ENCODE results near the gene POLR2J3. TPM values are rescaled to one million over a fixed set of nuclear protein-coding genes. Genes with fewer than 3 reads are reported as not detected.
"Not testable (repeated sequence)": the region's sequence is repeated elsewhere in the genome, so short reads cannot be mapped to it uniquely, and the experiment has no call there.

POLR2J3 gene
- total and polyA plus RNA-seq, 2 donors (not counting 3 experiments of a cell fraction or from before 2014, with no cell fraction given), result 40.7 to 63.1 TPM

GRCh38 chr7:102532127-102532526 is 40.3 kb downstream of the POLR2J3 start:
- BruUV-seq (replicated peaks); dilution Hi-C loops (cut with MboI; ENCODE audit: extremely low pct_ligation_motif_present, low sequenced_read_pairs); H3K9me3 ChIP-seq (replicated peaks; ENCODE audit: control insufficient read depth, insufficient read depth, low read length): not testable (repeated sequence)

GRCh38 chr7:102531583-102531982 is 40.8 kb downstream of the POLR2J3 start:
- H3K9ac ChIP-seq (replicated peaks; ENCODE audit: extremely low read depth, insufficient read depth, low read length); DNase-seq (ENCODE audit: low read depth, low spot score); H3K4me2 ChIP-seq (ENCODE audit: insufficient read depth, low read length); H3K9me1 ChIP-seq (replicated peaks; ENCODE audit: control insufficient read depth, extremely low read depth, insufficient read depth, low read length); intact Hi-C loops (cut with micrococcal nuclease); H2AFZ ChIP-seq (ENCODE audit: low read depth, low read length); H3K27me3 ChIP-seq (ENCODE audit: control insufficient read depth in 2 of 2, insufficient read depth in 2 of 2, low read length in 2 of 2); H3K4me3 ChIP-seq (replicated peaks in 1 of 3; ENCODE audit: insufficient read depth in 1 of 3, low read depth in 1 of 3, low read length in 3 of 3); H3K4me1 ChIP-seq (ENCODE audit: control insufficient read depth, extremely low read depth, insufficient read depth, low read length); CTCF ChIA-PET; H3K9me3 ChIP-seq (replicated peaks; ENCODE audit: control insufficient read depth, insufficient read depth, low read length); dilution Hi-C loops (cut with MboI; ENCODE audit: extremely low pct_ligation_motif_present, low sequenced_read_pairs); H3K27ac ChIP-seq (ENCODE audit: insufficient read depth, low read depth, low read length); H3K79me2 ChIP-seq (ENCODE audit: control insufficient read depth, insufficient read depth, low read length); FAIRE-seq; POLR2A ChIA-PET; BruUV-seq (replicated peaks); H3K36me3 ChIP-seq (ENCODE audit: control insufficient read depth in 2 of 2, extremely low read depth in 1 of 2, insufficient read depth in 2 of 2, low read length in 2 of 2); H4K20me1 ChIP-seq (replicated peaks; ENCODE audit: control insufficient read depth, extremely low read depth, insufficient read depth, low read length): not testable (repeated sequence)

More at GRCh38 chr7:102532127-102532526, 40.3 kb downstream of the POLR2J3 start:
- intact Hi-C loops (cut with micrococcal nuclease); H3K9ac ChIP-seq (replicated peaks; ENCODE audit: extremely low read depth, insufficient read depth, low read length); H3K27me3 ChIP-seq (ENCODE audit: control insufficient read depth in 2 of 2, insufficient read depth in 2 of 2, low read length in 2 of 2); H3K27ac ChIP-seq (ENCODE audit: insufficient read depth, low read depth, low read length); H3K4me2 ChIP-seq (ENCODE audit: insufficient read depth, low read length); FAIRE-seq; CTCF ChIA-PET; H3K79me2 ChIP-seq (ENCODE audit: control insufficient read depth, insufficient read depth, low read length); DNase-seq (ENCODE audit: low read depth, low spot score); POLR2A ChIA-PET; H4K20me1 ChIP-seq (replicated peaks; ENCODE audit: control insufficient read depth, extremely low read depth, insufficient read depth, low read length); H3K4me1 ChIP-seq (ENCODE audit: control insufficient read depth, extremely low read depth, insufficient read depth, low read length); H3K9me1 ChIP-seq (replicated peaks; ENCODE audit: control insufficient read depth, extremely low read depth, insufficient read depth, low read length); H3K4me3 ChIP-seq (replicated peaks in 1 of 3; ENCODE audit: insufficient read depth in 1 of 3, low read depth in 1 of 3, low read length in 3 of 3); H3K36me3 ChIP-seq (ENCODE audit: control insufficient read depth in 2 of 2, extremely low read depth in 1 of 2, insufficient read depth in 2 of 2, low read length in 2 of 2); H2AFZ ChIP-seq (ENCODE audit: low read depth, low read length): not testable (repeated sequence)

- intact Hi-C loops (cut with micrococcal nuclease); CTCF ChIA-PET; dilution Hi-C loops (cut with MboI; ENCODE audit: extremely low pct_ligation_motif_present, low sequenced_read_pairs); H3K4me1 ChIP-seq (ENCODE audit: control insufficient read depth, extremely low read depth, insufficient read depth, low read length); BruUV-seq (replicated peaks); H3K4me3 ChIP-seq (replicated peaks in 1 of 3; ENCODE audit: insufficient read depth in 1 of 3, low read depth in 1 of 3, low read length in 3 of 3); H3K36me3 ChIP-seq (ENCODE audit: control insufficient read depth in 2 of 2, extremely low read depth in 1 of 2, insufficient read depth in 2 of 2, low read length in 2 of 2); H3K79me2 ChIP-seq (ENCODE audit: control insufficient read depth, insufficient read depth, low read length); H3K9ac ChIP-seq (replicated peaks; ENCODE audit: extremely low read depth, insufficient read depth, low read length); POLR2A ChIA-PET; H3K9me3 ChIP-seq (replicated peaks; ENCODE audit: control insufficient read depth, insufficient read depth, low read length); H3K27ac ChIP-seq (ENCODE audit: insufficient read depth, low read depth, low read length); H4K20me1 ChIP-seq (replicated peaks; ENCODE audit: control insufficient read depth, extremely low read depth, insufficient read depth, low read length); H3K4me2 ChIP-seq (ENCODE audit: insufficient read depth, low read length); H2AFZ ChIP-seq (ENCODE audit: low read depth, low read length); H3K9me1 ChIP-seq (replicated peaks; ENCODE audit: control insufficient read depth, extremely low read depth, insufficient read depth, low read length); H3K27me3 ChIP-seq (ENCODE audit: control insufficient read depth in 2 of 2, insufficient read depth in 2 of 2, low read length in 2 of 2); DNase-seq (ENCODE audit: low read depth, low spot score); FAIRE-seq: not testable (repeated sequence)
These were observed 44.3 kb downstream of the POLR2J3 start for GRCh38 chr7:102527822-102528793.

DNA sequence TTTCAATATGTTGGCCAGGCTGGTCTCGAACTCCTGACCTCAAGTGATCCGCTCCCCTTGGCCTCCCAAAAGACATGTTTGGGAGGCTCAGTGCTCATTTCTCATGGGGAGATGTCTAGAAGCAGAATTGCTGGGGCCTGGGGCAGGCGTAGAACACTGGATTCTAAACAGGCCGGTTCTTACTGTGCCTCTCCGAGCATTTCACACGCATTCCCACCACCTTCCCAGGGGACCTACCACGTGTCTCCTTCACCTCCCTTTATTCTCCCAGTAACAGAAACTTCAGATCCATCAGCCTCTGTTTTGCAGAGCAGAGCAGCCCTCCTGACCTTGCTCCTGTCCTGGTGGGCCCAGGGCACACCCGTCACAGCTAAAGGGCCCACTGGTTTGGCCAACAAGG is 45.2 kb downstream of the POLR2J3 start:
- H3K4me2 ChIP-seq (ENCODE audit: insufficient read depth, low read length); H3K9me3 ChIP-seq (replicated peaks; ENCODE audit: control insufficient read depth, insufficient read depth, low read length); H3K9ac ChIP-seq (replicated peaks; ENCODE audit: extremely low read depth, insufficient read depth, low read length); H3K4me3 ChIP-seq (replicated peaks in 1 of 3; ENCODE audit: insufficient read depth in 1 of 3, low read depth in 1 of 3, low read length in 3 of 3); dilution Hi-C loops (cut with MboI; ENCODE audit: extremely low pct_ligation_motif_present, low sequenced_read_pairs); H3K27ac ChIP-seq (ENCODE audit: insufficient read depth, low read depth, low read length); FAIRE-seq; BruUV-seq (replicated peaks); H2AFZ ChIP-seq (ENCODE audit: low read depth, low read length); H3K79me2 ChIP-seq (ENCODE audit: control insufficient read depth, insufficient read depth, low read length); DNase-seq (ENCODE audit: low read depth, low spot score); CTCF ChIA-PET; H3K4me1 ChIP-seq (ENCODE audit: control insufficient read depth, extremely low read depth, insufficient read depth, low read length); H3K9me1 ChIP-seq (replicated peaks; ENCODE audit: control insufficient read depth, extremely low read depth, insufficient read depth, low read length); H3K27me3 ChIP-seq (ENCODE audit: control insufficient read depth in 2 of 2, insufficient read depth in 2 of 2, low read length in 2 of 2); H3K36me3 ChIP-seq (ENCODE audit: control insufficient read depth in 2 of 2, extremely low read depth in 1 of 2, insufficient read depth in 2 of 2, low read length in 2 of 2); H4K20me1 ChIP-seq (replicated peaks; ENCODE audit: control insufficient read depth, extremely low read depth, insufficient read depth, low read length); intact Hi-C loops (cut with micrococcal nuclease); POLR2A ChIA-PET: not testable (repeated sequence)
